Panc1 (cell line): ENCODE results near the gene DIAPH2.

Source experiments
- CTCF ChIP-seq: fragments of 450-650 bp; IDR thresholded peaks from 2 replicates; pipeline ENCODE4 v1.5.1; 2017; ENCODE audit warnings: mild to moderate bottlenecking
- POLR2AphosphoS5 ChIP-seq: IDR thresholded peaks from 2 replicates; pipeline ENCODE4 v1.6.1; 2012; ENCODE audit warnings: mild to moderate bottlenecking, low read depth, low read length, moderate library complexity
- REST ChIP-seq, 2 experiments: IDR thresholded peaks; 2 replicates each; pipeline ENCODE4 v1.6.1; 2011 to 2012; ENCODE audit warnings: low read depth in 2 of 2, control low read depth in 1 of 2, low read length in 1 of 2, mild to moderate bottlenecking in 1 of 2, moderate library complexity in 1 of 2; ENCODE audit not compliant: insufficient read depth in 1 of 2
- TCF7L2 ChIP-seq: IDR thresholded peaks from 2 replicates; pipeline ENCODE4 v1.6.1; 2011; ENCODE audit warnings: mild to moderate bottlenecking, low read depth, low read length, inconsistent platforms

GRCh38 chrX:96682516-96682915 is 2.1 kb upstream of the DIAPH2 start:
- TF ChIP-seq CTCF, result no peak
- no peak for TF ChIP-seq POLR2AphosphoS5
- no peak for TF ChIP-seq TCF7L2
- no peak for TF ChIP-seq REST (IDR thresholded peaks at IDR 0.05; ENCODE audit: insufficient read depth in 1 of 2, low read depth in 2 of 2, low read length in 1 of 2)
